NCI-H187 (cell line): Measurements from ENCODE around the gene MBOAT2.
A peak's percentile ranks its signal among the peaks of the same experiment; 100 is the strongest.
"Not testable (repeated sequence)": the region's sequence is repeated elsewhere in the genome, so short reads cannot be mapped to it uniquely, and the experiment has no call there.

Experiments used
- DNase-seq, 2 experiments: peaks; one replicate each; lab custom pipeline; 2025; lab: John Stamatoyannopoulos, UW

Gene MBOAT2

DNA sequence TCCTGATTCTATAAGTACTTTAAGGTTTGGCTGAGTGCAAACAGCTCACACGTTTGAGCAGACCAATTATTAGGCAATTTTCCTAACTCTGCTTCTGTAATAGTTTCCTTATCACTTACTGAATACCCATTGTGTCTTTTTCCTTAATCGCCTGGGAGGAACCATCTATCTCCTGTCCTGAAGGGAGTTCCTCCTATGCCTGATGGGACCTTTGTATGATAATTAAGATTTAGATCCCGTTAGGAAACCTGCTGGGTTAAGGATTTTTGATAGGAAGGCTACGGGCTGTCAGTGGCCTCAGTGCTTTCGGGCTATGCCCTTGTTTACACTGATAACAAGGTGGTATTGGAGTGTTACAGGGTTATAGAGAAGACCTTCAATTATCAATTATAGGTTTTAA lies 106.8 kb downstream of the MBOAT2 start:
- DNase-seq, result not testable (repeated sequence)

GRCh38 chr2:8895087-8895912 lies 108.2 kb downstream of the MBOAT2 start:
- DNase-seq, result not testable (repeated sequence)

GRCh38 chr2:8893978-8894820 lies 109.3 kb downstream of the MBOAT2 start:
- DNase-seq, result no peak

- DNase-seq, result no peak
Observed at GRCh38 chr2:8893474-8893873, 110.0 kb downstream of the MBOAT2 start.

- DNase-seq, result no peak
Observed at GRCh38 chr2:8892111-8892510, 111.4 kb downstream of the MBOAT2 start.

DNA sequence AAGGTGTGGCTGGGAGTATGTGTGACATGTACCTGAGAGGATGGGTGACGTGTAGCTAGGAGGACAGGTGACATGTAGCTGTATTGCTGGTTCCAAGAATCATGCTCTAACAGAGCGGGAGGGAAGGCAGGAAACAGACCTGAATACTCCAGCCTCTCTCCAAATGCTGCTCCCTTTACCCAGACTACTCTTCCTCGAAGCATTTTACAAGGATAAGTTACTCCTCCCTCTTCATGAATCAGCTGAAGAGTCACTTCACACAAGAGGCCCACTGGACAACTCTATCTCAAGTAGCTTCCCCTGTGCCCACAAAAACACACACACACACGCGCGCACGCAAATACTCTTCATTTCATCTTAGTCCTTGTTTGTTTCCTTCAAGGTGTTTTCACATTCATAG lies 113.5 kb downstream of the MBOAT2 start:
- DNase-seq, result peak; percentile 40 to 50

DNA sequence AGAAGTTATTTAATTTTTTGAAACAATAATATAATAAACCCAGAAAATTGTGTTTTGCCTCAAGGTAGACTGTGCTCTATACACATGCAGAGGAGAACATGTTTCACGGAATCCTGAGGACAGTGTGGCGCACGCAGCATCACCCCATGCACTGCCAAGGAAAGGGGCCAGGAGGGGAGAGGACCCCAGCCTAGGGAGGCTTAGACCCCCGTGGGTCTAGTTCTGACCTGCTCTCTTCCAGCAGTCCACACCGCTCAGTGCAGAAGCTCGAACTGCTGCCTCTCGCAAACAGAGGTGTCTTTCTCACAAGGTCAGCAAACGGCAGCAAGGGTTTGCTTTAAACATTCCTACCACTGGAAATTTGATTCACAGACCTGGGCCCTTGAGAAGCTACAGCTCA lies 114.5 kb downstream of the MBOAT2 start:
- DNase-seq, result no peak

GRCh38 chr2:8886876-8887275 lies 116.6 kb downstream of the MBOAT2 start:
- no peak for DNase-seq

DNA sequence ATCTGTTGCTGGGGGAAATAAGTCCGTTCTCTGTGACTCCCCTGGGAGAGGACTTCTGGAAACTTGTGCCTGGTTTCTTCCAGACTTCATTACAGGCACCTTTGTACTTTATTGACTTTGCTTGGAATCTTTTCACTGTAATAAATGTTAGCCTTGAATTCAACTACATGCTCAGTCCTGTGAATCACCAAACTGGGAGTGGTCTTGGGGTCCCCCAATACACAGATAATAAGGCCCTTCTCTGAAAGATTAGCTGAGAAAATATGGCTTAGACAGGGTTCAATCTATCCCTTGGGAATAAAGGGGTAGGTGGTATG lies 117.3 kb downstream of the MBOAT2 start:
- no peak for DNase-seq

DNA sequence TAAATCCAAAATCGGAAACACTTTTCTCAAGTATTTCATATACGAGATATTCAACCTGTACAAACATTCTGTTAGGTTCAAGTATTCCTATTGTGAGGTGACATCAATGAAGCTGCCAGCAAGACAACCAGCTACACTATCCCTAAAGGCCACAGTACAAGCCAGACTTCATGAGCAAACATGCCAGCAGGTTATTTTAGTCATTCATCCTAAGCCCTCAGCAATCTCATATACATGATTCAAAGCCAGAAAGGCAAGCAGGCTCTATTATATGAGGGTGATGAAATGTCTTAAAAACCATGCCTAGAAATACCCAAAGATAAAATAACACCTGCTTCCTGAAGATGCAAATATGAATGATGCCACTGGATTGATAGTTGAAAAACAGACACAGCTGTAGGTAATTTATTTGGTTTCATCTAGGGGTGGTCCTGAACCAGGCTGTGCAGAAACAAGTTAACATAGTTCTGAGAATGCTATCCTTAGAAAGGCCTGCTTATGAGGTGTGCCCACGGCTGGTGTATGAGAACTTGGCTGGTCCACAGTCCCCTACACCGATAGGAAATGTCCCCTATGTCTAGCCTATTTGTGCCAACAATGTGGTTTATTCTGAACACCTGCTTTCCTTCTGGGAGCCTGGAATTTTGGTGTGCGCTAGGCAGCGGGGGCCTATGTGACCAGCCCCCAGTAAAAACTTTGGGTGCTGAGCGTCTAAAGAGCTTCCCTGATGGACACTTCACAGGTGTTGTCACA lies 117.9 kb downstream of the MBOAT2 start:
- no peak for DNase-seq

- DNase-seq, result no peak
Observed at GRCh38 chr2:8884812-8885211, 118.7 kb downstream of the MBOAT2 start.

DNA sequence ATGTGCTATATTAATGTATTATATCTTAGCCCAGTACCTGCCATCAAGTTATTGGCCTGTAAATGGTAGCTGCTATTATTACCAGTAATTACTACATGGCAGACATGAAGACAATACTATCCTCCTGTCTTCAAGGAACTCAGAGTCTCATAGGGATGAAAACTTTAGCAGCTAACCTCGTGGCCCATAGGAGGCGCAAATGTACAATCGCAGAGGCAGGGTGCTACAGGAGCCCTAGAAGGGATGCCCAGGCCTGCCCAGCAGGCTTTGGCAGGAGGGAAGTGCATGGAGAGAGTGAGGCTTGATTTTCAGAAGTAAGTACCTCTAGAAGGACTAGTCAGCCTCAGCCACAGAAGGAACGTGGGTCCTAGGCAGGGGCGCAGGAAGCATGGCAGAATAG lies 121.4 kb downstream of the MBOAT2 start:
- no peak for DNase-seq

DNA sequence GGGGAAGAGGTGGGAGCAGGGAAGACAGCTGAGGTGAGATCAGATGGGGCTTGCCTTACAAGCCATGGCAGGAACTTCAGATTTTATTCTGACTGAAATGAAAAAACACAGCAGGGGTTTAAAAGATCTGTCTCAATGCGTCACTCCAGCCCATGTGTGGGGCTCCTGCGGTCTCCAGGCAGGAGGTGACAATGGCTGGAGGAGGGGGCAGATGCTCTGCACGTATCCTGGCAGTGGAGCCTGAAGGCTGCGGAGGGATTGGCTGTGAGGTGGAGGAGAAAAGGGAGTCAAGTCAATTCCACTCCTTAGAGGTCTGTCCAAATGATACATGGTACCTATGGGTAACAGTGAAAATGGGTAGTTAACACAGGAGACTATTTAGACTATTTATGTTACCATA lies 125.6 kb downstream of the MBOAT2 start:
- DNase-seq, result no peak

DNA sequence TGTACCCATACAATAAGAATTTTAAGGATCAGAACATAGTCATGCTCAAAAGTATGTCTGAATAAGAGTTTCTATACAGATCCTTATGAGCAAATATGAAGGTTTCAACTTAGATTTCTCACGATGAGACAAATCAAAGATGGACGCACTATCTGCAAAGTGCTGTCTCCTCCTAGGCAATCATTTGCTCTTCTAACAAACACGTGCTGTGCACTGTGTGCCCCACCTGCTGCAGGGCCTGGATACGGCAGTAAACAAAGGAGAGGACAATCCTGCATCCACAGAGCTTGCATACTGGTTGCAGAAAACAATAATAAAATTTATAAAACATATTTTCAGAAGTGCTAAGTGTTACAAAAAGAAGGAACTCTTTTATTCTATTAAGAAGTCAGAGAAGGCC lies 126.2 kb downstream of the MBOAT2 start:
- DNase-seq, result no peak

DNA sequence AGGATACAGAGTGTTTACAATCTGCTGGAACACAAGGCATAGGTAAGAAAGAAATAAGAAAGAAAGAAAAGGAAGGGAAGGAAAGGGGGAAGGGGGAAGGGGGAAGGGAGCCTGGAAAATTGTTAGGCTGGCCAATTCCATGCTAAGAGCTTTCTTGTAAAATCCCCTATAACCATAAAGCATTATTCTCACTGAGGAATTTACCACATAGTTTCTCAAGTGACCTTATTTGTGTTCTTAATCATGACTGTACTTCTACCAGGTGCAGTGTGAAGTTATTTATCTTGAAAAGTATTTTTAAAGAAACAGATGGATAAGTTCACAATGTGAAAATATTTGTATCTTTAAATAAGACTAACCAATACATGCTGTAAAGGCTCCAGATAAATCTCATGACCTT lies 126.9 kb downstream of the MBOAT2 start:
- no peak for DNase-seq

DNA sequence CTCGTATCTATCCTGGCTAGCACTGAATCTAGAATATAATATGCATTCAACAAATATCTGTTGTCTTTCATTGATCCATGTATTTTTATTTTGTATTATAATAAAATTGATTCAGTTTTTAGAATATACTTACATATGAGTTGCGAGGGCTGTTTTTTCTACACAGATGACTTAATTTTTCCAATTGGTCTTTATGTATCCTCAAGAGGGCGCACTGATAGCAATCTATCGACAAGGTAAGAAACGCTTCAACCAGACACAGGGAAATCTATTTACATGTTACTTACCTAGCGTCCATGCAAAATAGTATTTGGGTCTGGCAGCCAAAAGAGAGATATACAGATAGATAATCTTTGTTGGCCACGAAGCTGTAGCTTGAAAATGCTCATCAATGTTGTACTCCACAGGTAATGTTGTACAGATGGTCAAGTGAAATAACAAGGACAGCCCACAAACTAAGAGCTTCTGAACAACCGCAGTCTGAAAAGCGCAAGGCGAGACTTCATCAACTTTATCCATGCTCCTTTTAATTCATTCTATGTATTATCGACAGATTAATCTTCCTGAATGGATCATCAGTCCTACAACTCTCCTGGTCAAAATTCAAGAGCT lies 130.6 kb downstream of the MBOAT2 start:
- peak in 1 of 2 experiments; percentile 41 for DNase-seq

GRCh38 chr2:8870441-8870840 lies 133.0 kb downstream of the MBOAT2 start:
- DNase-seq, result no peak

- no peak for DNase-seq
Observed at GRCh38 chr2:8867363-8867762, 136.1 kb downstream of the MBOAT2 start.

DNA sequence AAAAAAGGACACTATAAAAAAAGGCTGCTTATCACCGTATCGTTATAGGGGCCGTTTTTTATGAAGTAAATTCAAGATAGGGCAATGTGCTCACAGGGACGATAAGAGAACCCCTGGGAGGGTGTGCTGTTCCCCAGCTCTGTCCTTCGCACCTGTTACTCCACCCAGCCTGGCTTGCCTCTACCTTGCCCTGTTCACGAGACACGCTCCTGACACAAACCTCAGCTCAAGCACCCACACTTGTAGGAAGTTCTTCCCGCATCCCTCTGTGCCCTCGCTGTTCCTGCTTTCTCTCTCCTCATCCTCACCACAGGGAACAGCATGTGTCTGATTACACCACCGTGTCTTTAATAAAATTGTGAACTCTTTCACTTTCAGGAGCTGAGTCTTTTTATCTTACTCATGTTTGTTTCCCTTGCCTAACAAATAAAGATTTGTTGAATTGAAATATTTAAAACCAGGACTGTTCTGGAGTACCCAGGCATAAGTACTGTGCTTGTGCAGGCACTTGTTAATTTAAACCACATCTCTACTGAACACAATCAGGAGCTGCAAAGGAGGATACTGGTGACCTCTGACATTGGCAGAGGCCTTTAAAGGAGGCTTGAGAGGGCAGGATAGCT lies 140.0 kb downstream of the MBOAT2 start:
- DNase-seq, result no peak

GRCh38 chr2:8862230-8862629 lies 141.3 kb downstream of the MBOAT2 start:
- DNase-seq, result no peak

- DNase-seq, result no peak
Observed at GRCh38 chr2:8861797-8862196, 141.7 kb downstream of the MBOAT2 start.

- DNase-seq, result no peak
Observed at GRCh38 chr2:8860239-8860638, 143.2 kb downstream of the MBOAT2 start.
